HFFc6 (cell line): ENCODE measurements around the gene CNOT3. TPM values are rescaled to one million over a fixed set of nuclear protein-coding genes. Genes with fewer than 3 reads are reported as not detected.
"Not testable (repeated sequence)": the region's sequence is repeated elsewhere in the genome, so short reads cannot be mapped to it uniquely, and the experiment has no call there.

Source experiments
- DNase-seq: peaks from one replicate; pipeline ENCODE4 v3.0.0-alpha.2; 2018
- H3K27ac Mint-ChIP-seq: 2 replicates; pipeline ENCODE4 v1.8.0; 2020; ENCODE audit warnings: mild to moderate bottlenecking, mixed read lengths
- H3K27me3 Mint-ChIP-seq: 2 replicates; pipeline ENCODE4 v1.8.0; 2021; ENCODE audit warnings: mild to moderate bottlenecking, moderate library complexity, mixed read lengths; ENCODE audit not compliant: insufficient read depth
- H3K36me3 Mint-ChIP-seq: 2 replicates; pipeline ENCODE4 v1.8.0; 2021; ENCODE audit warnings: low read depth, mixed read lengths
- H3K4me1 Mint-ChIP-seq: 2 replicates; pipeline ENCODE4 v1.8.0; 2020; ENCODE audit warnings: low read depth, mixed read lengths
- H3K4me3 Mint-ChIP-seq: 2 replicates; pipeline ENCODE4 v1.8.0; 2020; ENCODE audit warnings: mild to moderate bottlenecking, moderate library complexity, mixed read lengths
- H3K9me3 Mint-ChIP-seq: 2 replicates; pipeline ENCODE4 v1.8.0; 2020; ENCODE audit warnings: mild to moderate bottlenecking, mixed read lengths
- CTCF ChIP-seq: fragments of 200-600 bp; sonication (generic); IDR thresholded peaks from 2 replicates; pipeline ENCODE4 v1.5.0; 2021; ENCODE audit warnings: antibody characterized with exemption, mild to moderate bottlenecking
- long read RNA-seq: library from polyadenylated mRNA; unstranded; transcript quantifications from one replicate; pipeline ENCODE4 v2.0.0, GENCODE V29; 2019
- total RNA-seq, 6 experiments: library from RNA; stranded (reverse); fragmentation: NEBNext Ultra II Directional; extraction: Animal tissue kit (Norgen Biotek cat#: 25700); gene quantifications; 2 replicates in 1 of 6; 3 replicates in 5 of 6; pipeline ENCODE4 v1.2.3, GENCODE V29; 2021

CNOT3 gene
- 10 to 100 TPM; 46.4 to 65.5 (median 59.6) TPM for total RNA-seq
- long read RNA-seq, partial matches to known transcripts, result 3 of 4 reads
- long read RNA-seq, other reads (novel, unspliced or antisense), result 0 of 4 reads

DNA sequence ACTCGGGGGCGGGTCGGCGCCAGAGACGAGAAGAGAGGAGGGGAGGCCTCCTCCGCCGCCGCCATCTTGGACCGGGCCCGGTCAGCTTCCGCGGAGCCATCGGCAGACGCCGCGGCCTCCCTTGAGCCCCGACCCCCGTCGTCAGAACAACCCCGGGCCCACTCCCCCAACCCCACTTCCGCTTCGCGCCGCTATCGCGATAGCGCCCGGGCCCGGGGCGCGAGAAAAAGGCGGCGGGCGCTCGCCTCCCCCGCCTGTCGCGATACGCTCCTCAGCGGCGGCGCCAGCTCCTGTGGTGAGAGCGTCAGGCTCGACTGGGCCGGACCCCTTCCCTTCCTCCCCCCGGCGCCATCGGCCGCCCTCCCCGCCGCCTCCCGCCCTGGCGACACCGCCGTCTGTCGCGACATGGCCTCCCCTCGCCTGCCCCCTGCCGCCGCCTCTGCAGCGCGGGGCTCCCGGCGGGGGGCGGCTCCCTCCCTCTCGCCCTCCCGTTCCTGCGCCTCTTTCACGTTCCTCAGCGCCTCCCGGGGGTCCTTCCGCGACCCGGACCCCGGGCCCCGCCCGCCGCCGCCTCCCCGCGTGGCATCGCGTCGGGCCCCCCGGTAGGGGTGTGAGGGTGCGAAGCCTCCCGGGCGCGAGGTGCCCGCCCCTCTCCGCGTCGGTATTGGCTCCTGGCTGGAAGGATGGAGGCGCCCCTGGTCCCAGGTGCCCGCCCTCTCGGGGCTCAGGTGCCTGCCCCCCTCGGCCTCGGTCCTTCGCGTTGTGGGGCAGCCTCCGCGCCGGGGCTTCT is at the start of gene CNOT3:
Gene CNOT3, plus strand, starts transcription at position 64 of the 790 bp plus-strand sequence. CDS start 5,217 bp downstream, outside the sequence.
- no peaks in the 10 kb centered on the region for H3K9me3 Mint-ChIP-seq
- peaks cover 9% of the 10 kb centered on the region for H3K36me3 Mint-ChIP-seq
- peaks cover 2% of the 10 kb centered on the region; the same call in 1 of the 2 replicates for H3K27me3 Mint-ChIP-seq
- peak; percentile 62 for TF ChIP-seq CTCF
- no peak for DNase-seq
- H3K4me1 Mint-ChIP-seq, result peaks cover 50% of the 10 kb centered on the region
- peak within 1 kb of the TSS; percentile 89 for H3K27ac Mint-ChIP-seq
- H3K4me3 Mint-ChIP-seq, result peak within 1 kb of the TSS; percentile 91

DNA sequence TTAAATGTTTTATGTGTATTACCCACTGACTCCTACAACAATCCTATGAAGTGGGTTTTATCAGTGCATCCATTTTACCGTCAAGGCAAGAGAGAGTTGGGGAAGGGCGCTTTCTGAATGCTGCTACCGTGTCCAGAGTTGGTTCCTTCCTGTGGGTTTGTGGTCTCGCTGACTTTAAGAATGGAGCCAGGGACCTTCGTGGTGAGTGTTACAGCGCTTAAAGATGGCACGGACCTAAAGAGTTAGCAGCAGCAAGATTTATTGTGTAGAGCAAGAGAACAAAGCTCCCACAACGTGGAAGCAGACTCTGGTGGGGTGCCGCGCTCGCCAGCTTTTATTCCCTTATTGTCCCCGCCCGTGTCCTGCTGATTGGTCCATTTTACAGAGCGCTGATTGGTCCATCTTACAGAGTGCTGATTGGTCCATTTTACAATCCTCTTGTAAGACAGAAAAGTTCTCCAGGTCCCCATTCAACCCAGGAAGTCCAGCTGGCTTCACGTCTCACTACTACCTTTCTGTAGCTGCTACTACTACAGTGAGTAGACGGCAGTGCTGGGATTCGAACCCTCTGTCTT is 43.0 kb upstream of the CNOT3 start:
- no peak for DNase-seq
- H3K27ac Mint-ChIP-seq, result no peak overlapping the region
- peaks cover 5% of the 10 kb centered on the region; the same call in 1 of the 2 replicates for H3K36me3 Mint-ChIP-seq
- TF ChIP-seq CTCF, result no peak
- peaks cover 11% of the 10 kb centered on the region; the same call in 1 of the 2 replicates for H3K9me3 Mint-ChIP-seq
- no peak overlapping the region for H3K4me3 Mint-ChIP-seq
- peaks cover 6% of the 10 kb centered on the region; the same call in 1 of the 2 replicates for H3K27me3 Mint-ChIP-seq
- H3K4me1 Mint-ChIP-seq, result peaks cover 12% of the 10 kb centered on the region

DNA sequence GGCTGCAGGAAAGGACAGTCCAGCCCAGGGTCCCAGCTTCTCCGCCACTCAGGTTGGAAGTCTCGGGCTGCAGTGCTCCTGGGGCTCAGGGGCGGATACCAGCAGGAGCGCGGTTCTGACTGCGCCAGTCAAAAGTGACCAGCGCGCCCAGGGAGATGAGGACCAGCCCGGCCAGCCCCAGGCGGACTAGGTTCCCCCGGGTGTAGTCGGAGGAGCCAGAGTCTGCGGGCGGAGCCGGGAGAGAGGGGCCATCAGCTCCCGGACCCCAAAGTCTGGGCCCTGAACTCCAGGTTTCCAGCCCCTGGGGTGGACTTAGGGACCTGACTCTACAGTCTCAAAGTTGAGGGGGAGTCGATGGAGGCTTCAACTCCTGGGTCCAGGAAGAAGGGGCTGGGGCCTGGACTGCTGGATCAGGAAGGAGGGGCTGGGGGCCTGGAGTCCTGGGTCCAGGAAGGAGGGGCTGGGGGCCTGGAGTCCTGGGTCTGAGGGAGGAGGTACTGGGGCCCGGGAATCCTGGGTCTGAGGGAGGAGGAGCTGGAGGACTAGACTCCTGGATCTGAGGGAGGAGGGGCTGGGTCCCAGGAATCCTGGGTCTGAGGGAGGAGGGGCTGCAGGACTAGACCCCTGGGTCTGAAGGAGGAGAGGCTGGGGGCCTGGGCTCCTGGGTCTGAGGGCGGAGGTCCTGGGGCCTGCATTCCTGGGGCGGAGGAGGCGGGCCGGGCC is 42.3 kb upstream of the CNOT3 start:
- TF ChIP-seq CTCF, result no peak
- H3K36me3 Mint-ChIP-seq, result peaks cover 5% of the 10 kb centered on the region; the same call in 1 of the 2 replicates
- H3K4me1 Mint-ChIP-seq, result peaks cover 12% of the 10 kb centered on the region
- H3K27me3 Mint-ChIP-seq, result peaks cover 6% of the 10 kb centered on the region; the same call in 1 of the 2 replicates
- no peak overlapping the region for H3K27ac Mint-ChIP-seq
- no peak for DNase-seq
- H3K4me3 Mint-ChIP-seq, result no peak overlapping the region
- peaks cover 11% of the 10 kb centered on the region; the same call in 1 of the 2 replicates for H3K9me3 Mint-ChIP-seq

DNA sequence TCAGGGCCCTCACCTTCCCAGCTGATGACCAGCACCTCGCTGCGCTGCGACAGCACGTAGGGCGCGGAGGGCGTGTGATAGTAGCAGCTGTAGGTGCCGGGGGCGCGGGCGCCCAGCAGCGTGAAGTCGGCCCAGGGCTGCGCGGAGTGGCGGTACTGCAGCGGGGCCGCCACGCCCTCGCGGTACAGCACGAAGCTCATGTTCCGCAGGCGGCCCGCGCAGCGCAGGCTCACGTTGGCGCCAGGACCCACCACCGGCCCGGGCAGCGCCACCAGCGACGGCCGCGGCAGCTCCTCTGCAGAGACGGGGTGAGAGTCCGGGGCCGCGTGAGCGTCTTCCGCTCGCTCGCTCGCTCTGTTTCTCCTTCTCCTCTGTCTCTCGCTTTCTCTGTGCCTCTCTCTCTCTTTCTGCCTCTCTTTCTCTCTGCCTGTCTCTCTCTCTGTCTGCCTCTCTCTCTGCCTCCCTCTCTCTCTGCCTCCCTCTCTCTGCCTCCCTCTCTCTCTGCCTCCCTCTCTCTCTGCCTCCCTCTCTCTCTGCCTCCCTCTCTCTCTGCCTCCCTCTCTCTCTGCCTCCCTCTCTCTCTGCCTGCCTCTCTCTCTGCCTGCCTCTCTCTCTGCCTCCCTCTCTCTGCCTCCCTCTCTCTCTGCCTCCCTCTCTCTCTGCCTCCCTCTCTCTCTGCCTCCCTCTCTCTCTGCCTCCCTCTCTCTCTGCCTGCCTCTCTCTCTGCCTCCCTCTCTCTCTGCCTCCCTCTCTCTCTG is 41.5 kb upstream of the CNOT3 start:
- H3K4me1 Mint-ChIP-seq, result peaks cover 20% of the 10 kb centered on the region
- peaks cover 11% of the 10 kb centered on the region; the same call in 1 of the 2 replicates for H3K9me3 Mint-ChIP-seq
- H3K27me3 Mint-ChIP-seq, result not testable (repeated sequence)

DNA sequence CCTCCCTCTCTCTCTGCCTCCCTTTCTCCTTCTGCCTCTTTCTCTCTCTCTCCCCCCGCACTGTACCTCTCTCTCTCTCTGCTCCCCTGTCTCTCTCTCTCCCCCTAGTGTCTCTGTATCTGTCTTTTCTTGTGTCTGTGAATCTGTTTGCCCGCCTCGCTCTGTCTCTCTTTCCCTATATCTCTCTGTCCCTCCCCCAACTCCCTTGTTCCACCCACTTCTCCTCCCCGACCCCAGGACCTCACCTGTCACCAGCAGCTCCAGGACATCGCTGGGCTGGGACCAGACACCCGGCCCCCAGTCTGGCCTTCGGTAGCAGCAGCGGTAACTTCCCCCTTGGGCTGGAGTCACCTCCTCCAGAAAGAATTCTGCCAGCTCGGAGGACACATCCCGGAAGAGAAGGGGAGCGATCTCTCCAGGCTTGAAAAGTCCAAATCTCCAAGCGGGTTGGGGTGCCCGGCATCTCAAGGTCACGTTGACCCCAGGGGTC is 40.9 kb upstream of the CNOT3 start:
- Mint-ChIP-seq H3K27me3 (peaks cover 6% of the 10 kb centered on the region; the same call in 1 of the 2 replicates), H3K27ac (peak overlapping the region; percentile 67), H3K36me3 (peaks cover 5% of the 10 kb centered on the region; the same call in 1 of the 2 replicates), H3K4me3 (peak overlapping the region; percentile 81), H3K4me1 (peaks cover 24% of the 10 kb centered on the region), H3K9me3 (peaks cover 11% of the 10 kb centered on the region; the same call in 1 of the 2 replicates)
- peak; percentile 46 for TF ChIP-seq CTCF
- peak; percentile 56 for DNase-seq

More for the DNA sequence above, 41.5 kb upstream of the CNOT3 start:
- H3K36me3 Mint-ChIP-seq, result not testable (repeated sequence)
- Mint-ChIP-seq H3K27ac (peak overlapping the region; percentile 67), H3K4me3 (peak overlapping the region; percentile 81)
- peak; percentile 8 for DNase-seq
